ENCODE results near the gene CNNM1.

The CNNM1 gene

DNA sequence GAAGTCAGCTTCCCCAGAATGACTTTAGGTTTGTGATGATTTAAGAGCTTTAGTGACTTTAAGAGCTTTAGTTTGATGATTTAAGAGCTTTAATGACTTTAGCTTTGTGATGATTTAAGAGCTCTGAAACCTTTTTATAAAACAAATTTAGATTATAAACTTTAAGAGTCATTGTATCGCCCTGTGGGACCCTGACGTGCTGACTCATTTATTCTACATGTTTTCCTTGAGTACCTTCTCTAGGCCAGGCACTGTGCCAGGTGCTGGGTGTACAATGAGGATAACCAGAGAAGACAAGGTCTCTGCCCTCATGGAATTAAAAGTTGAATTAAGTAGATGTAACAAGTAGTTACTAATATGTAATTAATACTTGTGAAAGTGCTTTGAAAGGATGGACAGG lies 45.4 kb downstream of the CNNM1 start:
- no peak for DNase-seq (ENCODE audit: low read depth in 2 of 2)

DNA sequence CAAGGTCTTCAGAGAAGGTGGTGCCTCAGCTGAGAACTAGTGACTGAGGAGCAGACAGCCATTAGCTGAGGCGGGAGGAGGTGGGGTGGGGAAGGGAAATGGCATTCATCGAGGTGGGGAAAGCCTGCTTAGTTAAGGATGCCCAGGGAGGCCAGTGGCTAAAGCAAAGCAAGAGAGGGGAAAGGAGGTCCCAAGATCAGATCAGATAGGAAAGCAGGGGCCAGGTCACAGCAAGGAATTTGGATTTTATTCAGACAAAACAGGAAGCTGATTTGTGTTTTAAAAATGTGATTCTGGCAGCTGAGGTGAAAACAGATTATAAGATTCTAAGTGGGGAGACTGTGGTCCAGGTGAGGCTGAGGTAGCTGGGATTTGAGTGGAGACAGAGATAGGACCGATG lies 45.8 kb downstream of the CNNM1 start:
- DNase-seq (ENCODE audit: low read depth in 2 of 2): no peak

- no peak for DNase-seq (ENCODE audit: low read depth in 2 of 2)
Measured at GRCh38 chr10:99375426-99375825, 46.3 kb downstream of the CNNM1 start.

GRCh38 chr10:99382176-99382575 lies 53.0 kb downstream of the CNNM1 start:
- no peak for DNase-seq (ENCODE audit: low read depth in 2 of 2)

- no peak for DNase-seq (ENCODE audit: low read depth in 2 of 2)
Measured at GRCh38 chr10:99387071-99387470, 57.9 kb downstream of the CNNM1 start.

- no peak for DNase-seq (ENCODE audit: low read depth in 2 of 2)
Measured at GRCh38 chr10:99387541-99387940, 58.4 kb downstream of the CNNM1 start.

- DNase-seq (ENCODE audit: low read depth in 2 of 2): no peak
Measured at GRCh38 chr10:99389729-99390480, 60.7 kb downstream of the CNNM1 start.

GRCh38 chr10:99391346-99391745 lies 62.2 kb downstream of the CNNM1 start:
- DNase-seq (ENCODE audit: low read depth in 2 of 2): no peak

- no peak for DNase-seq (ENCODE audit: low read depth in 2 of 2)
Measured at GRCh38 chr10:99393036-99393435, 63.9 kb downstream of the CNNM1 start.

DNA sequence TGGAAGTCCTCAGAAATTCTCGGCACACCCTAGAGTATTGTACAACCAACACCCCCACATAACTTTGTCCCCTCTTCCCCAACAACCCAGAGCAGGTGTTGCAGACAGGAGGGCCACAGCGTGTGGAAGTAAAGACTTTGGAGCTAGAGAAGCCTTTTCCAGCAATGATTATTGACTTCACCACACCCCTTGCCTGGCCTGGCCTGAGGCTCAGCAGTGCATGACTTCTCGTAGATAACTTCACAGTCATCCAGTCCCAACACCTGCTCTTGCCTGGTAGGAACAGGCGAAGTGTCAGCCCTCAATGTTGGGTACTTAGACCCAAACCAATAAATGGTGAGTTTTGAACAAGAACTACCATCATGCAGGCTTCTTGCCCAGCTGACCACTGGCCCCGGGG lies 64.5 kb downstream of the CNNM1 start:
- DNase-seq (ENCODE audit: low read depth in 2 of 2): no peak

GRCh38 chr10:99394256-99394655 lies 65.1 kb downstream of the CNNM1 start:
- no peak for DNase-seq (ENCODE audit: low read depth in 2 of 2)

DNA sequence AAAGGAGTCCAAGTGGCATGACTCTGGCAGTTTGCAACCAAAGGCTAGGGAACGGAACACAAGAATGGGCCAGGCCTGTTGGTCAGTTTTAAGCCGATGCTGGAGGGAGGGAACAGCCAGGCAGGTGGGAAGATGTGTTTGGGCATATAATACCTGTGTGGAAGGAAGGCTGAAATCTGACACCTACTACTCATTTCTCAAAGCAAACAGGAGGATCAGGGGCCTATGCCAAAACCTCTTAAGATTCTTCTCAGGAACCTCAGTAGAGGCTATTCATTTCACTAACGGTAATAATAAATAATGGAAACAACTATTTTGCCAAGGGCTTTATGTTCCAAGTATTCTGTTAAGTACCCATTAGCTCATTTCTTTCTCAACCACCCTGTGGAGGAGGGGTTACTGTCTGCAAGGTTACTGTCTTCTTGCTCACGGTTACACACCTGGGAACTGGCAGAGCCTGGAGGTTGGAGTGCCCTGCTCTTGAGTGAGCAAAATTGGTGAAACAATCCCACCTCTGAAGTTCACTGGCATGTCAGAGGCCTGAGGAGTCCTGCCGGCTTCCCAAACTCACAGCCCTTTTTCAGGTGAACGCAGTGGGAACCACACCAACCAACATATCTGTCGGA lies 65.7 kb downstream of the CNNM1 start:
- DNase-seq (ENCODE audit: low read depth in 2 of 2): no peak

GRCh38 chr10:99395750-99396445 lies 66.7 kb downstream of the CNNM1 start:
- DNase-seq (ENCODE audit: low read depth in 2 of 2): no peak

GRCh38 chr10:99396471-99396870 lies 67.3 kb downstream of the CNNM1 start:
- DNase-seq (ENCODE audit: low read depth in 2 of 2): no peak

DNA sequence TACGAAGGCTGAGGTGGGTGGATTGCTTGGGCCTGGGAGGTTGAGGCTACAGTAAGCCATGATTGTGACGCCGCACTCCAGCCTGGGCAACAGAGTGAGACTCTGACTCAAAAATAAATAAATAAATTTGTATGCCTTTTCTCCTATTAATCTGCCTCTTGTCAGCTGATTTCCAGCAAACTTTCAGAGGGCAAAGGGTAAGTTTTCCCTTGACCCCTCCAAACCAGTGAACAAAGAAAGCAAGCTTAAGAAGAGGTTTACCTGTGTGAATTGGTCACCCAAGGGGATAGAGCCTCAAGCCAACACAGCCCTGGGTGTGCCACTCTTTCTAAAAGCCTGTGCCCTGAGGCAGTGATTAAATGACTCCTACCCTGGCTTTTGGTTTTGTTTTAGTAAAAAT lies 70.5 kb downstream of the CNNM1 start:
- DNase-seq (ENCODE audit: low read depth in 2 of 2): no peak

DNA sequence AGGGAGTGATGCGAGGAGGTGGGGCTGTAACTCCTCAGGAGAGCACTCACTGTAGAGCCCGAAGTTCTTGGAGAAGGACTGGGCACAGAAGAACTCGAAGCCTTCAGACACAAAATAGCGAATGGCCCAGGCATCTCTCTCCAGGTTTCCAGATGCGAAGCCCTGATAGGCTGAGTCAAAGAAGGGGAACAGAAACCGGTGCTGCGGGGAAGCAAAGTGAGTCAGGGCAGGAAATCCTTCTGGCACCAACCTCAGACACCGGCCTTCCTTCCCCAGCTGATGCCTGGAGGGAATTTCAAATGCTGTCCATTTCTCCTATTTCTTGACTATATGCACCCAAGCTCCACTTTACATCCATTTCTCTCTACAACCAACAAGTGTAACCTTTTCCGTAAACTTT lies 74.5 kb downstream of the CNNM1 start:
- no peak for DNase-seq (ENCODE audit: low read depth in 2 of 2)

- DNase-seq (ENCODE audit: low read depth in 2 of 2): no peak
Measured at GRCh38 chr10:99406149-99406548, 77.0 kb downstream of the CNNM1 start.

DNA sequence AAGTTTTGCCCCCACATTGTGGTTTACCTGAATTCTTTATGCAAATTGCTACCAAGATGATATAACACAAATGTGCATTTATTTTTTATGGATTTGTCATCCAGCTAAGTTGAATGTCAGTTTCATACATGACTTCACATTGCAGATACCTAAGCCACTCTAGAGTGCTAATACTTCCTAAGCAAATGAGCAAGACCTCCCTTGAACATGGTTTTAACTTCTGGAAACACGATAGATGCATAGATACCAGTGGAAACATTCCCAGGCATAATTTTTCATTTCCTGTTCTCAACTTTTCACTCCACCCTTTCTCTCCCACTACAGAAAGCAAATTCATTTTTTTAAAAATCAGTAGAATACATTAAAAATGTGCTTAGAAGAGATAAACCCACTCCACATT lies 81.0 kb downstream of the CNNM1 start:
- DNase-seq (ENCODE audit: low read depth in 2 of 2): no peak

GRCh38 chr10:99410876-99411275 lies 81.7 kb downstream of the CNNM1 start:
- no peak for DNase-seq (ENCODE audit: low read depth in 2 of 2)

- no peak for DNase-seq (ENCODE audit: low read depth in 2 of 2)
Measured at GRCh38 chr10:99411546-99411945, 82.4 kb downstream of the CNNM1 start.

DNA sequence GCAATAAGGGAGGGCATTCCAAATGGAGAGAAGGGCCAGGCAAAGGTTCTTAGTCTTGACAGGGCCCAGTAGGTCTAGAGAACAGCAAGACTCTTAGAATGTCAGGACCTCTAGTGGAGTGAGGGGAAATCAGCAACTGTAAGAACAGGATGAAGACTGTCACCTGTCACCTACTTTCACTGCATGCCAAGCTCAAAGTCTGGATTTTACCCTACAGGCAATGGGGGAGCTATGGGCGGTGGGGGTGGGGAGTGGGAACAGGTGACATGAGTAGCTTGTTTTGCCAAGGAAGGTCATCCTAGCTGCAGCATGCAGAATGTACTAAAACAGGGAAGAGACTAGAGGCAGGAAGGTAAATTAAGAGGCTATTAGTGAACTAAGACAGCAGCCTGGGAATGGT lies 82.9 kb downstream of the CNNM1 start:
- no peak for DNase-seq (ENCODE audit: low read depth in 2 of 2)

DNA sequence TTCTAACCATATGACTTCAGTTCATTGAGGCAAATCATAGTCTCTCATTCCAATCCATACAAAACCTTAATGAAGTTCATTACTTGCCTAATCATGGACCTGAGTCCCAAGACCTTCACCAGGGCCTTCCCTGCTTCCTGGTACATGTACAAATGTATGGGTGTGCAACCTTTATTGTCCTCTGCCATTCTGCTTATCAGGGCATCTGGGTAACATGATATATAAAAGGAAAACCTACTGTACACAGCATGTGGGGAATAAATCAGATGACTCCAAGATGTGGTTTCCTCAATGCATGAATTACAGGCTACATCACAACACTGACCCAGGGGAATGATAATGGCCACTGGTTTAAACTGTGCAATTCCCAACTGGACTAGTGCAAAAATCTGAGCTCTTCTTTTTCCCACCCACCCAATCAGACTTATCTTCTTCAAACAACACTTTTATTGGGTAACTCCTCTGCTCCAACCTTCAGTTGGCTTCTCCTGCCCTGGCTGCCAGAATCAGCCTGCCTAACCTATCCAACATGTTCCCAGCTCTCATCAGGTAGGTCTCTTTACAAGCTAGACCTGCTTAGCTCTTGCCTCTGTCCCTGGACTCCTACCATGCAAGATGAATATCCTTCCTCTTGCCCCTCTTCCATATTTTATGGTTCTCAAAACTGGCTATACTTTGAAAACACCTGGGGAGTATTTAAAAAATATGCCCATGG lies 89.9 kb downstream of the CNNM1 start:
- no peak for DNase-seq (ENCODE audit: low read depth in 2 of 2)
